K562 (cell line): ENCODE results near the gene SND1. TPM values are rescaled to one million over a fixed set of nuclear protein-coding genes. Genes with fewer than 3 reads are reported as not detected.

Experiments
- ATAC-seq: fragments of 200-7000 bp; cut with Tn5 transposase; 3 replicates; pipeline ENCODE4 v1.9.1; 2020; ENCODE audit warnings: moderate library complexity
- BruUV-seq: library from RNA; stranded (reverse); fragments of 400-500 nt; replicated peaks from 2 replicates; lab custom pipeline; 2021; lab: Mats Ljungman, UMichigan
- CTCF ChIA-PET: fragments of 300-600 bp; formaldehyde crosslinking; extraction: SDS; loops from one replicate; lab custom pipeline; 2021; ENCODE audit warnings: low intra/inter-chr PET ratio; lab: Yijun Ruan, JAX
- POLR2A ChIA-PET: fragments of 300-600, 350-650 bp; sonication (Branson Sonifier 250); formaldehyde crosslinking; extraction: SDS; loops from one replicate; lab custom pipeline; 2021; ENCODE audit warnings: antibody characterized with exemption, inconsistent platforms; lab: Yijun Ruan, JAX
- DNase-seq, 4 experiments: peaks; one replicate each; pipeline versions ENCODE4 v3.0.0 to v3.0.0-alpha.2; 2011 to 2018; ENCODE audit warnings: low spot score in 3 of 4, mixed read lengths in 3 of 4; ENCODE audit errors: extremely low read depth in 1 of 4
- FAIRE-seq: peaks from 2 replicates; lab custom pipeline; 2011; peaks lifted over from hg19 to GRCh38; lab: Jason Lieb, UNC
- H2AFZ ChIP-seq: 2 replicates; pipeline ENCODE4 v1.6.0; 2011; ENCODE audit warnings: low read depth, low read length, control low read depth, inconsistent platforms
- H3K27ac ChIP-seq: fragments of 200-600 bp; 3 replicates; pipeline ENCODE4 v1.8.0; 2011; ENCODE audit warnings: low read depth, mild to moderate bottlenecking, control low read depth, inconsistent platforms, low read length, moderate library complexity, mixed read lengths; ENCODE audit errors: extremely low read depth
- H3K27me3 ChIP-seq, 2 experiments: fragments of 300-600 bp in 1 of 2; 2 replicates in 1 of 2; 3 replicates in 1 of 2; pipeline versions ENCODE4 v1.6.0 to v1.8.0; 2011; ENCODE audit warnings: inconsistent platforms in 2 of 2, low read length in 2 of 2, mild to moderate bottlenecking in 1 of 2, mixed read lengths in 1 of 2, moderate library complexity in 1 of 2; ENCODE audit not compliant: control insufficient read depth in 2 of 2, insufficient read depth in 2 of 2
- H3K36me3 ChIP-seq: fragments of 300-600 bp; 3 replicates; pipeline ENCODE4 v1.8.0; 2011; ENCODE audit warnings: mild to moderate bottlenecking, low read length, inconsistent platforms; ENCODE audit not compliant: control insufficient read depth, insufficient read depth
- H3K4me1 ChIP-seq, 2 experiments: fragments of 200-600 bp in 1 of 2; replicated peaks in 1 of 2; 2 replicates in 1 of 2; 3 replicates in 1 of 2; pipeline versions ENCODE4 v1.5.1 to v1.8.0; 2011; ENCODE audit warnings: inconsistent platforms in 2 of 2, low read length in 2 of 2, mild to moderate bottlenecking in 1 of 2, mixed read lengths in 1 of 2, moderate library complexity in 1 of 2; ENCODE audit not compliant: control insufficient read depth in 2 of 2, insufficient read depth in 2 of 2
- H3K4me2 ChIP-seq: 2 replicates; pipeline ENCODE4 v1.6.1; 2011; ENCODE audit warnings: low read length, control low read depth, inconsistent platforms, mixed read lengths; ENCODE audit not compliant: insufficient read depth
- H3K4me3 ChIP-seq: fragments of 200-600 bp; sonication (generic), shearing (Covaris generic); 2 replicates; pipeline ENCODE4 v1.5.1; 2016; ENCODE audit warnings: control low read depth, inconsistent platforms
- H3K79me2 ChIP-seq: fragments of 200-600 bp; 3 replicates; pipeline ENCODE4 v1.8.0; 2011; ENCODE audit warnings: low read length, inconsistent platforms; ENCODE audit not compliant: control insufficient read depth, insufficient read depth
- H3K9ac ChIP-seq, 2 experiments: 2 replicates each; pipeline versions ENCODE4 v1.6.0 to v1.6.1; 2011; ENCODE audit warnings: low read depth in 2 of 2, low read length in 2 of 2, control low read depth in 1 of 2, inconsistent platforms in 1 of 2, mild to moderate bottlenecking in 1 of 2, mixed read lengths in 1 of 2; ENCODE audit not compliant: insufficient read depth in 1 of 2
- H3K9me1 ChIP-seq: one replicate; pipeline ENCODE4 v1.6.0; 2011; ENCODE audit warnings: inconsistent platforms, mild to moderate bottlenecking, low read length, moderate library complexity; ENCODE audit not compliant: control insufficient read depth, insufficient read depth
- H3K9me3 ChIP-seq: replicated peaks from 2 replicates; pipeline ENCODE4 v1.5.1; 2011; ENCODE audit warnings: low read depth, low read length, inconsistent platforms; ENCODE audit not compliant: control insufficient read depth, insufficient read depth
- H4K20me1 ChIP-seq: replicated peaks from 2 replicates; pipeline ENCODE4 v1.6.1; 2011; ENCODE audit warnings: low read length, inconsistent platforms, mixed read lengths; ENCODE audit not compliant: control insufficient read depth, insufficient read depth
- BRCA1 ChIP-seq, 2 experiments: fragments of 450-650 bp in 1 of 2; sonication (generic) in 1 of 2; formaldehyde crosslinking in 1 of 2; IDR thresholded peaks; 2 replicates each; pipeline versions ENCODE4 v1.5.0 to v1.6.1; 2017 to 2020; ENCODE audit warnings: mild to moderate bottlenecking in 1 of 2, missing genetic modification reagents in 1 of 2
- C11orf30 ChIP-seq: fragments of 450-650 bp; IDR thresholded peaks from 2 replicates; pipeline ENCODE4 v1.6.1; 2016; ENCODE audit warnings: low read depth, mild to moderate bottlenecking
- DEAF1 ChIP-seq: fragments of 450-650 bp; formaldehyde crosslinking; IDR thresholded peaks from 2 replicates; pipeline ENCODE4 v1.4.0; 2020; ENCODE audit warnings: mild to moderate bottlenecking, moderate library complexity
- EP400 ChIP-seq: fragments of 450-650 bp; IDR thresholded peaks from 2 replicates; pipeline ENCODE4 v1.6.1; 2017; ENCODE audit warnings: antibody characterized with exemption, mild to moderate bottlenecking, moderate library complexity
- ESRRA ChIP-seq: fragments of 450-650 bp; IDR thresholded peaks from 2 replicates; pipeline ENCODE4 v1.6.1; 2014; ENCODE audit warnings: low read depth, mild to moderate bottlenecking, moderate library complexity, borderline replicate concordance
- FOXJ2 ChIP-seq: fragments of 200-800 bp; sonication (Bioruptor generic); IDR thresholded peaks from 2 replicates; pipeline ENCODE4 v1.6.1; 2016; ENCODE audit warnings: missing genetic modification characterization, missing compliant biosample characterization
- HMBOX1 ChIP-seq: sonication (generic); IDR thresholded peaks from 2 replicates; pipeline ENCODE4 v1.6.1; 2016
- LEF1 ChIP-seq: fragments of 450-650 bp; IDR thresholded peaks from 2 replicates; pipeline ENCODE4 v1.6.1; 2016; ENCODE audit warnings: mild to moderate bottlenecking
- MEIS2 ChIP-seq: fragments of 450-650 bp; IDR thresholded peaks from 2 replicates; pipeline ENCODE4 v1.6.1; 2014; ENCODE audit warnings: mild to moderate bottlenecking; ENCODE audit not compliant: partially characterized antibody
- NFRKB ChIP-seq: fragments of 450-650 bp; IDR thresholded peaks from 2 replicates; pipeline ENCODE4 v1.6.1; 2016; ENCODE audit warnings: low read depth
- PML ChIP-seq: IDR thresholded peaks from 2 replicates; pipeline ENCODE4 v1.6.1; 2012; ENCODE audit warnings: low read length, inconsistent platforms
- RBBP5 ChIP-seq: fragments of 200-600 bp; sonication (generic); IDR thresholded peaks from 2 replicates; pipeline ENCODE4 v1.6.1; 2012; ENCODE audit warnings: borderline replicate concordance, mild to moderate bottlenecking, low read length, control low read depth, inconsistent platforms; ENCODE audit not compliant: insufficient read depth, poor library complexity, severe bottlenecking
- TCF15 ChIP-seq: fragments of 250-450 bp; sonication (Bioruptor Pico); IDR thresholded peaks from 2 replicates; pipeline ENCODE4 v1.8.0; 2022; ENCODE audit warnings: moderate library complexity, mild to moderate bottlenecking, inconsistent platforms
- ZNF551 ChIP-seq: fragments of 250-450 bp; sonication (Bioruptor Pico); IDR thresholded peaks from 2 replicates; pipeline ENCODE4 v1.5.0; 2021; ENCODE audit warnings: mild to moderate bottlenecking, moderate library complexity
- ZNF584 ChIP-seq: fragments of 200-800 bp; sonication (Bioruptor generic); IDR thresholded peaks from 2 replicates; pipeline ENCODE4 v1.6.1; 2016; ENCODE audit warnings: low read depth, mild to moderate bottlenecking, missing genetic modification characterization, missing compliant biosample characterization
- WGBS: fragments of 100-300 bp; shearing (Covaris generic); methylation state at CpG from one replicate; pipeline ENCODE4 v1.1.6; 2016; ENCODE audit warnings: low coverage, mixed read lengths; ENCODE audit not compliant: insufficient coverage; ENCODE audit errors: missing lambda C conversion rate; 5-methylcytosine and 5-hydroxymethylcytosine counted together
- in situ Hi-C: fragments of 300-500 bp; cut with MboI; formaldehyde crosslinking; loops from 4 replicates; pipeline ENCODE4 v1.15.0; 2018; ENCODE audit warnings: inconsistent platforms, mixed read lengths
- intact Hi-C: fragments of 100-400 bp; cut with micrococcal nuclease; formaldehyde crosslinking; loops from 2 replicates; pipeline ENCODE4 v1.14.2; 2022
- polyA plus RNA-seq, 8 experiments: library from polyadenylated mRNA; depleted of rRNA in 4 of 8; stranded (reverse) in 5 of 8; unstranded in 3 of 8; fragments of >200 nt; fragmentation: Nextera tagmentation in 2 of 8; fragmentation: Illumina TruSeq in 1 of 8; extraction: Ambion mirVana in 2 of 8; extraction: Trizol in 1 of 8; gene quantifications; 2 replicates each; pipeline versions ENCODE4 v1.2.1 to v1.2.3, GENCODE V29; 2011 to 2014; ENCODE audit warnings: inconsistent platforms in 1 of 8, missing spikeins in 1 of 8
- total RNA-seq, 7 experiments: library from RNA; depleted of rRNA in 6 of 7; stranded (reverse); fragments of >200 nt in 6 of 7; fragmentation: Illumina TruSeq in 2 of 7; extraction: Trizol in 2 of 7; gene quantifications; 2 replicates each; pipeline versions ENCODE4 v1.2.1 to v1.2.3, GENCODE V29; 2011 to 2021; ENCODE audit warnings: low replicate concordance in 1 of 7

SND1 gene
- total and polyA plus RNA-seq, 9 of the 15 experiments (the other 6 are each of a cell fraction or from before 2014, with no cell fraction given), result 46.5 to 307 (median 191) TPM

- Histone ChIP-seq H3K79me2 (peaks cover 63% of the 10 kb centered on the region), H3K4me3 (no peak overlapping the region), H2AFZ (no peak overlapping the region), H3K9me1 (no peaks in the 10 kb centered on the region), H3K4me2 (no peak overlapping the region), H3K27ac (no peak overlapping the region), H3K27me3 (no peaks in the 10 kb centered on the region), H3K9ac (no peak overlapping the region), H3K4me1 (no peaks in the 10 kb centered on the region), H3K9me3 (no peaks in the 10 kb centered on the region), H4K20me1 (peaks cover 5% of the 10 kb centered on the region; the same call in 1 of the 2 replicates), H3K36me3 (peaks cover 47% of the 10 kb centered on the region)
- CTCF ChIA-PET, result no interaction called here
- POLR2A ChIA-PET, result interaction anchor here (1.9 kb wide), 1 partner anchor 14 kb away, joined by 6 read pairs; no protein-coding TSS in a partner anchor
- FAIRE-seq (no peak), ATAC-seq (no peak), DNase-seq (no peak)
- 91% methylated on average over 4 of the region's 4 CpGs for WGBS
- in situ Hi-C loops (no loop called here), intact Hi-C loops (no loop called here)
- no peak for TF ChIP-seq MEIS2
- TF ChIP-seq ZNF551 (CRISPR knock-in tag), result no peak
- no peak for TF ChIP-seq LEF1
- no peak for TF ChIP-seq PML
- TF ChIP-seq DEAF1 (CRISPR knock-in tag), result no peak
- no peak for TF ChIP-seq ZNF584 (CRISPR knock-in tag)
- TF ChIP-seq NFRKB, result no peak
- TF ChIP-seq C11orf30, result no peak
- TF ChIP-seq EP400, result no peak
- no peak for TF ChIP-seq RBBP5
- no peak for TF ChIP-seq ESRRA
- TF ChIP-seq HMBOX1, result no peak
- no peak for TF ChIP-seq FOXJ2 (tag)
- no peak for TF ChIP-seq BRCA1 (IDR thresholded peaks at IDR 0.05)
- no peak for TF ChIP-seq BRCA1 (CRISPR knock-in tag; IDR thresholded peaks at IDR 0.05)
- TF ChIP-seq TCF15, result no peak
- BruUV-seq, result no TSS peak
Observed at GRCh38 chr7:127769696-127770400, 117.9 kb downstream of the SND1 start.
